Effector memory CD8-positive, alpha-beta T cell (primary cell): ENCODE measurements around the gene OXSM.

ENCODE experiments used
- ATAC-seq: fragments of 150-1000 bp; cut with Tn5 transposase; replicated peaks from 2 replicates; pipeline ENCODE4 v1.10.0; 2021; ENCODE audit warnings: mild to moderate bottlenecking, moderate library complexity
- DNase-seq, 3 experiments: peaks; one replicate each; pipeline ENCODE4 v3.0.0; 2021
- H3K27ac Mint-ChIP-seq, 2 donors: one replicate each; pipeline ENCODE4 v1.8.0; 2022; ENCODE audit warnings: mild to moderate bottlenecking in 2 of 2, mixed read lengths in 2 of 2, moderate library complexity in 2 of 2
- H3K27me3 Mint-ChIP-seq, 2 donors: one replicate each; pipeline ENCODE4 v1.8.0; 2022; ENCODE audit warnings: mixed read lengths in 2 of 2
- H3K36me3 Mint-ChIP-seq: one replicate; pipeline ENCODE4 v1.8.0; 2022; ENCODE audit warnings: mild to moderate bottlenecking, moderate library complexity, mixed read lengths; ENCODE audit not compliant: insufficient read depth
- H3K4me1 Mint-ChIP-seq, 2 donors: one replicate each; pipeline ENCODE4 v1.8.0; 2022; ENCODE audit warnings: low read depth in 2 of 2, mixed read lengths in 2 of 2
- H3K4me3 Mint-ChIP-seq, 2 donors: one replicate each; pipeline ENCODE4 v1.8.0; 2022; ENCODE audit warnings: mild to moderate bottlenecking in 2 of 2, mixed read lengths in 2 of 2, moderate library complexity in 2 of 2
- H3K9me3 Mint-ChIP-seq, 2 donors: one replicate each; pipeline ENCODE4 v1.8.0; 2022; ENCODE audit warnings: mixed read lengths in 2 of 2
- total RNA-seq, 9 experiments: gene quantifications; one replicate each; lab custom pipeline; 2026; lab: John Stamatoyannopoulos, UW

Gene OXSM
- total RNA-seq: 6.0 to 15.5 (median 12.6) reads per million in 9 experiments

DNA sequence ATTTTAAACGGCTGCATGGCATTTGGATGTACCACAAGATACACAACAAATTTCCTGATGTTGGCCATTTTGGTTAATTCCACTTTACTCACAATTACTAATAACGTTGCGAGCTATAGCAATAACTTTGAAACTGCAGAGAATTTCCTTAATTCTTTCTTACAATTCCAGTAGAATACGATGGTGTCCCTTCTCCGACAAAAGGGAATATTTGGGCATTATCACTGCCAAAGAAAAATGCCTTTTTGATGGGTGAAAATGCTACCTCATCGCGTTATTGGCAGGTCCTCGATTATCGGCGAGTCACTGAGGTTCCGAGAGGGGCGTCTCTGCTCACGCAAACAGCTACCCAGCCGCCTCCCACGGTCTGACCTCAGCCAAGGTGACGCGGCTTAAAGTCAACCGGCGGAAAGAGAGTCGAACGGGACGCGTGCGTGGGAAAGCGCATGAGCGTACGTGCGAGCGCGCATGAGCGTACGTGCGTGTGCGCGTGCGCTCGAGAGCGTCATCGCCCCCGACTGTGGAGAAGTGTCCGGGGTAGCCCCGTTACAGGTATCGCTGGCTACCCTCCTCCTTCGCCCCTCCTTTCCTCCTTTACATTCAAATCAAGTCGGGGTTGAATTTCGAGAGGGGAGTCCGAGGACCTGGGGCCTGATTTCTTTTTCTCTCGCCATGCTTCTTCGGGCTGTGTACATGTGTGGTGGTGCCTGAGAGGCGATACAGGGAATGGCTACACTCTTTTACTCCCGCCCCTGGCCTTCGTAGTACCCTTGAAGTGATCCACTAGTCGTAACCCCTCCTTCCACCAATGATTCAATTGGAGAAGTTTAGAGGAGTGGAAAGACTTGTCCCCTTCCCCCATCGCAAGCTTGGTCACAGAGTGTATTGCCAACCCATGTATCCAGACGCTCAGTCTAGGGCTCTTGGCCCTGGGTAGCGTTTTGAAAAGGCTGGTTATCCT is at the start of gene OXSM:
Gene OXSM, plus strand, starts transcription at position 495 of the 961 bp plus-strand sequence. CDS start 931 bp downstream, outside the sequence.
- ATAC-seq: peak; percentile 91
- peaks cover 16% of the 10 kb centered on the region in 2 donors for H3K4me1 Mint-ChIP-seq
- H3K4me3 Mint-ChIP-seq: peak within 1 kb of the TSS; percentile 94 to 96
- peak within 1 kb of the TSS; percentile 98 to 99 for H3K27ac Mint-ChIP-seq
- H3K27me3 Mint-ChIP-seq: no peaks in the 10 kb centered on the region
- H3K36me3 Mint-ChIP-seq: peaks cover 8% of the 10 kb centered on the region
- no peaks in the 10 kb centered on the region for H3K9me3 Mint-ChIP-seq
- peak; percentile 83 to 86 (median 86) for DNase-seq

DNA sequence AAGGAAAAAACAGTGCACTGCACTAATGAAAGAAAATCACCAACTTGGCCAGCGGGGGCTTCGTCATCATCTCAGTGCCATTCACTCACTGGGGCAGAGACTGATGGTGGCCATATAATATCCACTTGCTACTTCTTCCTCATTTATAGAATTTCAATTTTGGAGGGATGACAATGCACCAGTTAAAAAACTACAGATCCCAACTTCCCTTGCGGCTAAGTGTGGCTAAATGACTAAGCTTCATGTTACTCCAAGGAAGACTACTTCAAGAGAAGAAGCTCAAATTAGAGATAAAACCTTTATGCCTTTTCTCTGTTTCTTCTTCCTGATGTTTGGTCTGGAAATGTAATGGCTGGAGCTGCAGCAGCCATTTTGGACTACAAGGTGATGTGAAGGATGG is 45.4 kb upstream of the OXSM start:
- H3K4me3 Mint-ChIP-seq: no peak overlapping the region
- ATAC-seq: no peak
- DNase-seq: no peak
- H3K9me3 Mint-ChIP-seq: no peaks in the 10 kb centered on the region
- no peaks in the 10 kb centered on the region for H3K27me3 Mint-ChIP-seq
- peaks cover 50% of the 10 kb centered on the region for H3K36me3 Mint-ChIP-seq
- peak overlapping the region in 1 of 2 donors; percentile 86 for H3K27ac Mint-ChIP-seq
- H3K4me1 Mint-ChIP-seq: peaks cover 6 to 25% of the 10 kb centered on the region in 2 donors

DNA sequence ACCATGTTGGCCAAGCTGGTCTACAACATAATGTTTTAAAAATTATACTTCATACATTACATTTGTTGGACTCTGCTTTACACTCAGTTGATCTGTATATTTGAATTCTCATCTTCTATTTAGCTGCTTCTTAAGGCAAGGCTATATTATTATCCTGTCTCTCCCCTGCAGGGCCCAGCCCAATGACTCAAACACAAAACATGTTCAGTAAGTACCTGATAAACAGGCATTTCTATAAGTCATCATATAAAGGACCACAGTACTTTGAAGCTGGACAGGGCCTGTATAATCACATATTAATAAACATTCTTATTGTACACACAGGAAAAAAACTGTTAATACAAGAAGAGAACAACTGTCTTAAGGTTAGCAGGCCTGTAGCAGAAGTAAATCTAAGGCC is 42.9 kb upstream of the OXSM start:
- H3K4me3 Mint-ChIP-seq: no peak overlapping the region
- H3K27me3 Mint-ChIP-seq: no peaks in the 10 kb centered on the region
- DNase-seq (no peak), ATAC-seq (no peak)
- peaks cover 6 to 18% of the 10 kb centered on the region in 2 donors for H3K4me1 Mint-ChIP-seq
- no peaks in the 10 kb centered on the region for H3K9me3 Mint-ChIP-seq
- peaks cover 59% of the 10 kb centered on the region for H3K36me3 Mint-ChIP-seq
- H3K27ac Mint-ChIP-seq: no peak overlapping the region

DNA sequence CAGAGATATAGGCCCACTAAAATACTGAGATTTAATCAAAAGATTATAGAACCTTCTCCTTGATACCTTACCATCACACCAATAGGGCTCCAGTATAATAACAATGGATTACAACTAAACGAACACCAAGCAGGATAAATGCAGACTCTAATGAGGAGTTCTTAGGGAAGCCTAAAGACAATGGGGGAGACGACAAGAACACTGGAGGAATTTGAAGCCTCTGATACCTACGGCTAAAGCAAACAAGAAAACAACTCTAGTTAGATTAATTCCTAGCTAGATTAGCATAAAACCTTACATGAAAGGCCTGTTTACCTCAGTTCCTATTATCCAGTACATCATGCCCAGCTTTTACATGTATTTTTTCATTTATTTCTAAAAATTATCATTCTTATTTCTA is 41.7 kb upstream of the OXSM start:
- peaks cover 65% of the 10 kb centered on the region for H3K36me3 Mint-ChIP-seq

DNA sequence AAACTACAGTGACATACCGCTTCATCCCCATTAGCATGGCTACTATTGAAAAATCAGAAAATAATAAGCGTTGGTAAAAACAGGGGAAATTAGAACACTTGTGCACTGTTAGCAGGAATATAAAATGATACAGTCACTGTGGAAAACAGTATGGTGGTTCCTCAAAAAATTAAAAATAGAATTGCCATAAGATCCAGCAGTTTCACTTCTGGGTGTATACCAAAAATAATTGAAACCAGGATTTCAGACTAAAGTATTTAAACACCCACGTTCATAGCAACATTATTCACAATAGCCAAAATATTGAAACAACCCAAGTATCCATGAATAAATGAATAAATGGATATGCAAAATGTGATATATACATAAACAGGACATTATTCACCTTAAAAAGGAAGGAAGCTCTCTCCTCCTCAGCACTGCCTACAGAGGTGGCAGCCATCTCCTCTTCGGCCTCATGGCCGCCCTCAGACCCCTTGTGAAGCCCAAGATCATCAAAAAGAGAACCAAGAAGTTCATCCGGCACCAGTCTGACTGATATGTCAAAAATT is 40.8 kb upstream of the OXSM start:
- DNase-seq (no peak), ATAC-seq (no peak)
- Mint-ChIP-seq H3K27ac (peak overlapping the region in 1 of 2 donors; percentile 8), H3K4me3 (no peak overlapping the region), H3K4me1 (peaks cover 4% of the 10 kb centered on the region in 2 donors), H3K9me3 (no peaks in the 10 kb centered on the region), H3K27me3 (no peaks in the 10 kb centered on the region), H3K36me3 (peaks cover 64% of the 10 kb centered on the region)

More for the DNA sequence above, 41.7 kb upstream of the OXSM start:
- ATAC-seq (no peak), DNase-seq (no peak)
- H3K4me3 Mint-ChIP-seq: no peak overlapping the region
- no peaks in the 10 kb centered on the region for H3K27me3 Mint-ChIP-seq
- no peaks in the 10 kb centered on the region for H3K9me3 Mint-ChIP-seq
- H3K27ac Mint-ChIP-seq: no peak overlapping the region
- H3K4me1 Mint-ChIP-seq: peaks cover 5 to 10% of the 10 kb centered on the region in 2 donors

DNA sequence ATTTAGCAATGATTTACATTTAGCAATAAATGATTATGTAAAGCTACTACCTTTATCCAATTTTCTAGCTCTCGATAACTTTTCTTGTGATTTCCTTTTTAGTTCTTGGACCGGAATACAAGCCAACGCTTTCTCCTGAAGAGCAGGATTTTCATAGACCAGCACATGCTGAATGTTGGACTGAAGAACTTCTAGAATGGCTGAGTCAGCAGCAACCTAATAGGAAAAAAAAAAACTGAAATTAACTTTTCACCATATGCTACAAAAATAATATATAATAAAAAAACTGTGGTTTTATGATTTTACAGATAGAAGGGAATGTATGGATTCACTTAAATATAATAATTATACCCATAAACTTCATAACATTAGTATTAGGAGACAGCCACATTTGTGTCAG is 38.8 kb upstream of the OXSM start:
- no peak overlapping the region for H3K4me3 Mint-ChIP-seq

DNA sequence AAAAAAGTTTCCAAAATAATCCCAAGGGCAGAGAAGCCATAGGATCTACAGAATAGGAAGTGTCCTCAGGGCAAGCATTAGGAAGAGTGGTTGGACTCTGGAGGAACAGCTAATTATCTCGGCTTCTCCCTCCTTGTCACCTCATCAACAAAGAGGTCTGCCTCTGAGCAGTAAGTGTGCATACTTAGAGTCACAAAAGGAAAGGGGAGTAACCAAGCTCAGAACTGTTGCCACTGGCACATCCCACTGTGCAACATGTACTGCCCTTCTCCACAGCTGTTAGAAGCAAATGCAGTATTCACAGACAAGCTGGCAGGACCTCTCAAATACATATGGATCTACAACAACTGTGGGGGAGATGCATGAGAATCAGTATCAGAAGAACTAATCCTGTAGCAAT is 38.2 kb upstream of the OXSM start:
- no peak overlapping the region for H3K4me3 Mint-ChIP-seq
- H3K4me1 Mint-ChIP-seq: peaks cover 10 to 13% of the 10 kb centered on the region in 2 donors
- H3K9me3 Mint-ChIP-seq: no peaks in the 10 kb centered on the region
- H3K36me3 Mint-ChIP-seq: peaks cover 61% of the 10 kb centered on the region
- DNase-seq (no peak), ATAC-seq (no peak)
- no peaks in the 10 kb centered on the region for H3K27me3 Mint-ChIP-seq
- H3K27ac Mint-ChIP-seq: no peak overlapping the region

More for the DNA sequence above, 38.8 kb upstream of the OXSM start:
- no peaks in the 10 kb centered on the region for H3K27me3 Mint-ChIP-seq
- no peaks in the 10 kb centered on the region for H3K9me3 Mint-ChIP-seq
- no peak overlapping the region for H3K27ac Mint-ChIP-seq
- DNase-seq (no peak), ATAC-seq (no peak)
- peaks cover 64% of the 10 kb centered on the region for H3K36me3 Mint-ChIP-seq
- H3K4me1 Mint-ChIP-seq: peaks cover 8 to 11% of the 10 kb centered on the region in 2 donors

DNA sequence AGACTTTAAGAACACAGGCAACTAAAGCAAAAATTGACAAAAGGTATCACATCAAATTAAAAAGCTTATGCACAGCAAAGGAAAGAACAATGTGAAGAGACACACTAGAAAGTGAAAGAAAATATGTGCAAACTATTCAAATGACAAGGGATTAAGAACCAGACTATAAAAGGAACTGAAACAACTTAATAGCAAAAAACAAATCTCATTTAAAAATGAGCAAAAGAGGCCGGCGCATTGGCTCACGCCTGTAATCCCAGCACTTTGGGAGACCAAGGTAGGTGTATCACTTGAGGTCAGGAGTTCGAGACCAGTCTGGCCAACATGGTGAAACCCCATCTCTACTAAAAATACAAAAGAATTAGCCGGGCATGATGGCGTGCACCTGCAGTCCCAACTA is 21.0 kb upstream of the OXSM start:
- no peak overlapping the region for H3K27ac Mint-ChIP-seq
- DNase-seq (no peak), ATAC-seq (no peak)
- H3K9me3 Mint-ChIP-seq: no peaks in the 10 kb centered on the region
- H3K4me3 Mint-ChIP-seq: no peak overlapping the region
- H3K36me3 Mint-ChIP-seq: peaks cover 51% of the 10 kb centered on the region
- no peaks in the 10 kb centered on the region for H3K27me3 Mint-ChIP-seq
- peaks cover 19 to 30% of the 10 kb centered on the region in 2 donors for H3K4me1 Mint-ChIP-seq

DNA sequence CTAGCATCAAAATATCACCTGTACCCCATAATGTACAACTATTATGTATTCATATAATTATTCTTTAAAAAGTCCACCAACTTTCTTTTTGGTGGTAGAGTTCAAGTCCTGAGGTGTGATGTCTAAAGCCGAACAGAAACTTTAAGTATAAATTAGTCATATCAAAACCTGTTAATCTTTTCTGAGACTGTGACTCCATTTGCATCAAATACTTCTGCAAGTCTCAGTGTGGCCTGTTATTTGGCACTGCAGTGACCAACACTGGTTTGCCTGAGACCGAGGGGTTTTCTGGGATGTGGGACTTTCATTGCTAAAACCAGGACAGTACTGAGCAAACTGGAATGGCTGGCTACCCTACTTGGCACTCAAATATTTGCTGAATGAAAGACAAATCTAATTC is 14.0 kb upstream of the OXSM start:
- no peaks in the 10 kb centered on the region for H3K27me3 Mint-ChIP-seq

DNA sequence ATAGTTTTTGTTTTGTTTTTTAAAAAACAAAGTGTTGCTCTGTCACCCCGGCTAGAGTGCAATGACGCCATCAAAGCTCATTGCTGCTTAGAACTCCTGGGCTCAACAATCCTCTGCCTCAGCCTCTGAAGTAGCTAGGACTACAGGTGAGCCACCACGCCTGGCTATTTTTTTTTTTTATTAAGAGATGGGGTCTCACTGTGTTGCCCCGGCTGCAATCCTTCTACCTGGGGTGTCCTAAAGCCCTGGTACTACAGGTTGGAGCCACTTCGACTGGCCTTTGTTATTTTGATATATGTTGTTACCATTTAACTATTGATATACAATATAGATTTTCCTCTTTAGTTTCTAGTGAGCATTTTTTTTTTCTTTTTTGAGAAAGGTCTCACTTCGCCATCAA is 9.3 kb upstream of the OXSM start:
- Mint-ChIP-seq H3K36me3 (peaks cover 44% of the 10 kb centered on the region), H3K4me1 (peaks cover 13 to 40% of the 10 kb centered on the region in 2 donors), H3K27ac (peak overlapping the region in 1 of 2 donors; percentile 49), H3K4me3 (peak overlapping the region; percentile 85), H3K27me3 (no peaks in the 10 kb centered on the region), H3K9me3 (no peaks in the 10 kb centered on the region)
- ATAC-seq: no peak
- DNase-seq: no peak

More for the DNA sequence above, 14.0 kb upstream of the OXSM start:
- DNase-seq (no peak), ATAC-seq (no peak)
- no peaks in the 10 kb centered on the region for H3K9me3 Mint-ChIP-seq
- no peak overlapping the region for H3K27ac Mint-ChIP-seq
- H3K4me3 Mint-ChIP-seq: no peak overlapping the region
- H3K4me1 Mint-ChIP-seq: peaks cover 17 to 32% of the 10 kb centered on the region in 2 donors
- peaks cover 55% of the 10 kb centered on the region for H3K36me3 Mint-ChIP-seq

DNA sequence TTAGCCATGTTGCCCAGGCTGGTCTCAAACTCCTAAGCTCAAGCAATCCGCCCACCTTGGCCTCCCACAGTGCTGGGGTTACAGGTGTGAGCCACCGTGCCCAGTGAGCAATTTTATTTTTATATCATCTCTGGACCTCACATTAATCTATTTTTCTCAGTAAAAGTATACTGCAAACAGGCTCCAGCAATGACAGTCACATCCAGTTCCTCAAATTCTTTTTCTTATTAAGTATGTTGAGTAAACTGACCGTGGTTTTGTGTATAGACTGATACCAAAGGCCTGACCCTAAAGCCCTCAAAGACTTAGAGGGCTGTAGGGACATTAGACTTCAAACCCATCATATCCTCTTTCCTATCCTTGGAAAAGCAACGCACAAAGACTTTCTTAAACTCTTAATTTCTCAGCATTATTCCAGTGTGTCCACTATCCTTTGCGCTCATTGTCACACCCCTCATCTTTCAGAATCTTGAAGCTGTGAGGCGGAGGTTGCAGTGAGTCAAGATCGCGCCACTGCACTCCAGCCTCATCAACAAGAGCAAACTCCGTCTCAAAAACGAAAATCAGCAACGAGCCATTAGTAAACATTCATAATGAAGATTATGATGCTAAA is 8.6 kb upstream of the OXSM start:
- Mint-ChIP-seq H3K27me3 (no peaks in the 10 kb centered on the region), H3K27ac (no peak overlapping the region), H3K4me3 (peak overlapping the region; percentile 85), H3K9me3 (no peaks in the 10 kb centered on the region), H3K36me3 (peaks cover 39% of the 10 kb centered on the region), H3K4me1 (peaks cover 13 to 40% of the 10 kb centered on the region in 2 donors)
- DNase-seq: no peak
- no peak for ATAC-seq

DNA sequence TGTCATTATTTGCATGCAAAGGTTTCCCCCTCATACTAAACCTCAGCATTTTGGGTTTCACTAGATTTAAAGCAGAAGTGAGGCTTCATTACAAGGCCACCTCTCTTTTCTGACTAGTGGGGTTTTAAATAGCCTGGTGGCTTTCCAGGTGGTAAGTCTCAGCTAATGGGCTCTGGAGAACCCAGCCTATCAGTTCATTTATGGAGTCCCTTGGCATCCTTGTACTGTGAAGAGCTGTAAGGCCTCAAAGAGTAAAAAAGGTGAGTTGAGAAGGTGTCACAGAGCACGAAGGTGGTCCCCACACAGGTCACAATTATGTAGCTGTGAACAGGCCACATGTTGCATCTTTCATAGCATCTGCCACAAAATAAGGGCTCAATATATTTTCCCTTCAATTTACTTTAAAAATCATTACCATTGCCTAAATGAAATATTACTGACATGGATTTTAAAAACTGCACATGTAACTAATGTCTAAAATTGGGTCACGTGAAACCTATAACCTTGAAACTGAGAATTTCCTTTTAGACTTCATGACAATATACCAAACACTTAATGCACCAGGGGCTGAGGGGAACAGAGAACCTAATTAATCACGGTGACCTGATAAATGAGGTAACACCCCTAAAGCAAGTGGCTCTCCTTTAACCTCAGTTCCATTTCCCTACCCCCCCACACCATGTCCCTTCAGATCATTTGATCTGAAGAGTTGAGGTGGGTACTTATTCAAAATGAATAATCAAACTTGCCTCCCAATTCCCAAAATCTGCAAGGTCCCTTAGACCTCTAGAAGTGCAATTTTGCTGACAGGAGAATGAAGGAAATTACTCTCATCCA is 7.9 kb upstream of the OXSM start:
- Mint-ChIP-seq H3K27ac (peak overlapping the region; percentile 60 to 89), H3K9me3 (no peaks in the 10 kb centered on the region), H3K4me3 (peak overlapping the region; percentile 85), H3K36me3 (peaks cover 33% of the 10 kb centered on the region), H3K27me3 (no peaks in the 10 kb centered on the region), H3K4me1 (peaks cover 12 to 35% of the 10 kb centered on the region in 2 donors)
- no peak for ATAC-seq
- DNase-seq: no peak

DNA sequence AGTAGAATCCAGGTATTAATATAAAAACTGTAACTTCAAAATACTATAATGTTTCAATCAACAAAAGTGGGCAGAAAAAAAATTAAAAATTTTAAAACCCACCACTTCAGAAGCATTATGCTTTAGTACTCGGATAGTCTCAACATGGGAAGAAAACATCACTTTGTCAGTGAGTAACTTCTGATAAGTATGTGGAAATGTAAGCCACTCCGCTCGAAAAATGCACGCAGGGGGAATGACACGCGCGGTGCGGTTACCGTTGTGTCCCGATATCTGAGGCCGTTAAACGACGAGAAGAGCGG is 7.3 kb upstream of the OXSM start:
- no peak for DNase-seq
- no peak for ATAC-seq
- peaks cover 12 to 34% of the 10 kb centered on the region in 2 donors for H3K4me1 Mint-ChIP-seq

More for the DNA sequence above, 7.3 kb upstream of the OXSM start:
- peak overlapping the region; percentile 85 for H3K4me3 Mint-ChIP-seq
- H3K27me3 Mint-ChIP-seq: no peaks in the 10 kb centered on the region
- H3K9me3 Mint-ChIP-seq: no peaks in the 10 kb centered on the region
- peaks cover 27% of the 10 kb centered on the region for H3K36me3 Mint-ChIP-seq
- peak overlapping the region; percentile 60 to 89 for H3K27ac Mint-ChIP-seq
